Measurements from ENCODE around the gene ARAP2. TPM values are rescaled to one million over a fixed set of nuclear protein-coding genes. Genes with fewer than 3 reads are reported as not detected.

Gene ARAP2
- total RNA-seq, 4 donors from 2014 or later: 12.4 to 65.6 (median 27.5) TPM

DNA sequence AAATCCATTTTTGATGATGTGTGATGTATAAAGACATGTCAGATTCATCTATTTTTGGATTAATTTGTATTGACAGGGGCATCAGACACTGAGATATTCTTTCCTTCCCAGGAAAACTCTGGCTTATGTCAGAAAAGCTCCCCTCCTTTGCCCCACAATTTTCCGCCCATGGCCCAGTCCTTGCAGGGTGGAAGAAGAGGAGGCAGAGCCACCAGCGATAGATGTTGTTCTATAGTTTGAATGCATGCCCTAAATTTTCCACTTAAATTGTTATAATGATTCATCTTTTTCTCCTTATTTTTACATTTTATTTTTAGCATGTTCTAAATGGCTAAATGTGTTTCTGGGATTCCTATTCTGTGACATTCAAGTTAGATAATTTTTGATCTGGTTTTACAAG, 149.3 kb downstream of the ARAP2 start:
- DNase-seq (ENCODE audit: low spot score in 2 of 2): no peak
- H3K27me3 ChIP-seq: no peaks in the 10 kb centered on the region
- no peak overlapping the region for H3K27ac ChIP-seq
- H3K4me3 ChIP-seq: no peak overlapping the region
- 87 to 90% methylated on average over 2 of the region's 2 CpGs for WGBS, 2 donors
- H3K9me3 ChIP-seq: no peaks in the 10 kb centered on the region
- no peak for TF ChIP-seq POLR2A (IDR thresholded peaks at IDR 0.05)
- TF ChIP-seq EP300 (IDR thresholded peaks at IDR 0.05): no peak
- no peak for TF ChIP-seq CTCF (IDR thresholded peaks at IDR 0.05)
- peaks cover 0 to 20% (median 0%) of the 10 kb centered on the region in 3 donors for H3K36me3 ChIP-seq
- H3K4me1 ChIP-seq: no peaks in the 10 kb centered on the region

GRCh38 chr4:36091997-36092396, 152.3 kb downstream of the ARAP2 start:
- 91 to 96% methylated on average over 9 of the region's 9 CpGs for WGBS, 2 donors
- no peak for DNase-seq (ENCODE audit: low spot score in 2 of 2)
- H3K27me3 ChIP-seq: no peaks in the 10 kb centered on the region
- no peaks in the 10 kb centered on the region for H3K4me1 ChIP-seq
- no peak overlapping the region for H3K27ac ChIP-seq
- H3K4me3 ChIP-seq: no peak overlapping the region
- H3K9me3 ChIP-seq: no peaks in the 10 kb centered on the region
- TF ChIP-seq CTCF (IDR thresholded peaks at IDR 0.05) (no peak), EP300 (IDR thresholded peaks at IDR 0.05) (no peak), POLR2A (IDR thresholded peaks at IDR 0.05) (no peak)
- peaks cover 0 to 7% (median 0%) of the 10 kb centered on the region in 3 donors for H3K36me3 ChIP-seq

DNA sequence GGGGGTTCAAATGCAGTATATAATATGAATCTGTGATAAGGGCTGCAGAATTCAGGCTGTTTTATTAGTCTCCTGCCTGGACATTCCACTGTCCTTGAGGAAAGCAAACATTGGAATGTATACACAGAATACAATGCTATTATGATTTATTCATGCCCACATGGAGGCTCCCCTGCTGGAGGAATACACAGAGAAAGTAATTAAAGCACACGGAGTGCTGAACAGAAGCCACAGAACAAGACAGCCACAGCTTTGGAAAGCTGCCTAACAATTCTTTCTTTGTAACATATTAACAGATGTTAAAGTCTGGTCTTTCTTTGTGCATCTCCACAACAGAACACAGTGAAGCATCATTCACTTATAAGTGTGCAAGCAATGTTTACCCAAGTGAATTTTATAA, 155.8 kb downstream of the ARAP2 start:
- no peak overlapping the region for H3K27ac ChIP-seq
- H3K4me3 ChIP-seq: no peak overlapping the region
- TF ChIP-seq POLR2A (IDR thresholded peaks at IDR 0.05) (no peak), CTCF (IDR thresholded peaks at IDR 0.05) (no peak), EP300 (IDR thresholded peaks at IDR 0.05) (no peak)
- H3K36me3 ChIP-seq: peaks cover 0 to 7% (median 0%) of the 10 kb centered on the region in 3 donors
- no peak for DNase-seq (ENCODE audit: low spot score in 2 of 2)
- H3K27me3 ChIP-seq: no peaks in the 10 kb centered on the region
- H3K4me1 ChIP-seq: no peaks in the 10 kb centered on the region
- H3K9me3 ChIP-seq: no peaks in the 10 kb centered on the region
- 9 to 14% methylated on average over 1 of the region's 1 CpG for WGBS, 2 donors

GRCh38 chr4:36086261-36086786, 158.0 kb downstream of the ARAP2 start:
- Histone ChIP-seq H3K4me1 (no peaks in the 10 kb centered on the region), H3K36me3 (peaks cover 0 to 4% (median 3%) of the 10 kb centered on the region in 3 donors), H3K4me3 (no peak overlapping the region), H3K27me3 (no peaks in the 10 kb centered on the region), H3K9me3 (no peaks in the 10 kb centered on the region), H3K27ac (no peak overlapping the region)
- TF ChIP-seq EP300 (IDR thresholded peaks at IDR 0.05): no peak
- TF ChIP-seq POLR2A (IDR thresholded peaks at IDR 0.05): no peak
- no peak for TF ChIP-seq CTCF (IDR thresholded peaks at IDR 0.05)
- 72 to 74% methylated on average over 1 of the region's 1 CpG for WGBS, 2 donors
- DNase-seq (ENCODE audit: low spot score in 2 of 2): no peak

DNA sequence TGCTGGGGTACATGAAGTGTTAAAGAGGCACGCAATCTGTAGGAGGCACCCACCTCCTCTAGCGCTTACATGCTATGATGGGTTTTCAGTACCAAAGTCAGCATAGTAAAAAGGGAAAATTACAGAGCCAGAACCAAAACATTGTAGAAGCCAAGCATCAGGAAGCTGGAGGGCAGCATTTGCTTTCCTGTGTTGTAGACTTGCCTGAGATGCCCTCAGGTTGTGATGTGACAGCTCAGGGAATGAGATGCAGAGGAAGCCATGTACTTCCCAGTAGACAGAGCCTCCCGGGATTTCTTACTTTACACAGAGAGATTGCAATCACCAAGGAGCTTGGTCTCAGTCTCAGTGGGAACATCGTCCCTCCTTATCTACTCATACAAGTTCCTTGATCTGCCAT, 161.5 kb downstream of the ARAP2 start:
- no peak overlapping the region for H3K4me3 ChIP-seq

DNA sequence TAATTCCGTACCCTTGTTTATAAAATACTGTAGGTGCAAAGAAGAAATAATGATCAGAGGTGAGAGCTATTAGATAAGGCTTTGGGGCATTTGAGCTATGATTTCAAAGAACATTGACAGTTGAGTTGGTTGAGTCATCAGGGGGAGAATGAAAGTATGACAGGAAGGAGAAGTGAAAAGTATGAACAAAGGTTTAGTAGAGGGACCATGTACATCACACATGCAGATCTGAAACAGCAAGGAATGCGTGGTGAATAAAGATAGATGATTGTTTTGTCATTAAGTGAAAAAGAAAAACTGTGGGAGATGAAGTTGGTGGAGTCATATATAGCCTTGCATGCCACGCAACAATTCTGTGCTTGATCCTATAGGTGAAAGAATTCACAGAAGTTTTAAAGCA, 163.1 kb downstream of the ARAP2 start:
- no peak for TF ChIP-seq CTCF (IDR thresholded peaks at IDR 0.05)
- TF ChIP-seq POLR2A (IDR thresholded peaks at IDR 0.05): no peak
- TF ChIP-seq EP300 (IDR thresholded peaks at IDR 0.05): no peak
- no peaks in the 10 kb centered on the region for H3K4me1 ChIP-seq
- peaks cover 0 to 17% (median 6%) of the 10 kb centered on the region in 3 donors for H3K36me3 ChIP-seq
- H3K4me3 ChIP-seq: no peak overlapping the region
- H3K27me3 ChIP-seq: no peaks in the 10 kb centered on the region
- no peaks in the 10 kb centered on the region for H3K9me3 ChIP-seq
- 87 to 88% methylated on average over 3 of the region's 3 CpGs for WGBS, 2 donors
- DNase-seq (ENCODE audit: low spot score in 2 of 2): no peak
- H3K27ac ChIP-seq: no peak overlapping the region

More for the DNA sequence above, 161.5 kb downstream of the ARAP2 start:
- Histone ChIP-seq H3K4me1 (no peaks in the 10 kb centered on the region), H3K27ac (no peak overlapping the region), H3K9me3 (no peaks in the 10 kb centered on the region), H3K36me3 (peaks cover 0 to 8% (median 6%) of the 10 kb centered on the region in 3 donors), H3K27me3 (no peaks in the 10 kb centered on the region)
- DNase-seq (ENCODE audit: low spot score in 2 of 2): no peak
- 92 to 94% methylated on average over 4 of the region's 4 CpGs for WGBS, 2 donors
- no peak for TF ChIP-seq POLR2A (IDR thresholded peaks at IDR 0.05)

Data from tibial nerve (tissue), 4 donors.